ENCODE measurements around the gene GTPBP3. TPM values are rescaled to one million over a fixed set of nuclear protein-coding genes. Genes with fewer than 3 reads are reported as not detected.

GTPBP3 gene
- total and polyA plus RNA-seq, 2 of the 13 experiments (the other 11 are each of a cell fraction or from before 2014, with no cell fraction given): 17.5 to 30.0 TPM

DNA sequence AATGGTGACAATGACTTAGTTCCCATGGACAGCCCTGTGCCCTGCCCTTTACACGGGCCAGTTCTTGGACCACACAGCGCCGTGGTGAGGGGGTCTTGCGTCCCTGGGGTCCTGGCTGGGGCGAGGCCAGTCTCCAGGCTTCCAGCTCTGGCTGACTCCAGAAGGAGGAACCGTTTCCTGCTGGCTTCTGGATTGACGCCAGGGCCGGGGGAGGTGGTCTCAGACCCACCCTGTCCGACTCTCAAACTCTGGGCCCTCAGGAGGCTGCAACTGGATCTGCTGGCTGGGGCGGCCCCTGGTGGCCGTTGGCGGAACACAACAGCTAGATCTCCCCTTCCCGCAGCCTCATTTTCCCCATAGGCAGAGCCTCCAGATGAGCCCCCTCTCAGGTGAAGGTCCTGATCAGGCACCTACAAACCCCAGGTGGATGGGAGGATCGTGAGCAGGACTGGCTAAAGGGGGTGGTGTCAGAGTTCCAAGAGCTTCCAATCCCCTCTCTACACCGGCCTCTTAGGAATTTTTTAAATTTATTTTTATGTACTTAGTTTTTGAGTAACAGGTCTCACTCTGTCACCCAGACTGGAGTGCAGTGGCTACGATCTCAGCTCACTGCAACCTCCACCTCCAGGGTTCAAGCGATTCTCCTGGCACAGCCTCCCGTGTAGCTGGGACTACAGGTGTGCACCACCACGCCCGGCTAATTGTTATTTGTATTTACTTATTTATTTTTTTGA is 48.7 kb downstream of the GTPBP3 start (continued):
- TF ChIP-seq, protein P1, sequence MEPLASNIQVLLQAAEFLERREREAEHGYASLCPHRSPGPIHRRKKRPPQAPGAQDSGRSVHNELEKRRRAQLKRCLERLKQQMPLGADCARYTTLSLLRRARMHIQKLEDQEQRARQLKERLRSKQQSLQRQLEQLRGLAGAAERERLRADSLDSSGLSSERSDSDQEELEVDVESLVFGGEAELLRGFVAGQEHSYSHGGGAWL (CRISPR knock-in tag; IDR thresholded peaks at IDR 0.05): no peak
- TF ChIP-seq, protein P2, sequence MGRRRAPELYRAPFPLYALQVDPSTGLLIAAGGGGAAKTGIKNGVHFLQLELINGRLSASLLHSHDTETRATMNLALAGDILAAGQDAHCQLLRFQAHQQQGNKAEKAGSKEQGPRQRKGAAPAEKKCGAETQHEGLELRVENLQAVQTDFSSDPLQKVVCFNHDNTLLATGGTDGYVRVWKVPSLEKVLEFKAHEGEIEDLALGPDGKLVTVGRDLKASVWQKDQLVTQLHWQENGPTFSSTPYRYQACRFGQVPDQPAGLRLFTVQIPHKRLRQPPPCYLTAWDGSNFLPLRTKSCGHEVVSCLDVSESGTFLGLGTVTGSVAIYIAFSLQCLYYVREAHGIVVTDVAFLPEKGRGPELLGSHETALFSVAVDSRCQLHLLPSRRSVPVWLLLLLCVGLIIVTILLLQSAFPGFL (CRISPR knock-in tag; IDR thresholded peaks at IDR 0.05): 0 out of 2 replicates have a peak, but pooled peaks have one; percentile 42
- TF ChIP-seq ZNF263 (CRISPR knock-in tag; IDR thresholded peaks at IDR 0.05): no peak
- TF ChIP-seq MAF1 (CRISPR knock-in tag; IDR thresholded peaks at IDR 0.05; ENCODE audit: borderline replicate concordance): no peak
- no peak for TF ChIP-seq ATRX (CRISPR knock-in tag; IDR thresholded peaks at IDR 0.05; ENCODE audit: borderline replicate concordance)
- TF ChIP-seq ZNF883 (CRISPR knock-in tag; IDR thresholded peaks at IDR 0.05; ENCODE audit: not compliant biosample characterization): no peak
- TF ChIP-seq SETDB1 (CRISPR knock-in tag; IDR thresholded peaks at IDR 0.05; ENCODE audit: borderline replicate concordance): no peak
- TF ChIP-seq SAFB2 (CRISPR knock-in tag; IDR thresholded peaks at IDR 0.05; ENCODE audit: borderline replicate concordance, low read depth): no peak
- TF ChIP-seq HDAC2 (CRISPR knock-in tag; IDR thresholded peaks at IDR 0.05): no peak
- TF ChIP-seq ZSCAN21 (CRISPR knock-in tag; IDR thresholded peaks at IDR 0.05; ENCODE audit: borderline replicate concordance): 0 out of 2 replicates have a peak, but pooled peaks have one; percentile 22
- TF ChIP-seq, protein P3, sequence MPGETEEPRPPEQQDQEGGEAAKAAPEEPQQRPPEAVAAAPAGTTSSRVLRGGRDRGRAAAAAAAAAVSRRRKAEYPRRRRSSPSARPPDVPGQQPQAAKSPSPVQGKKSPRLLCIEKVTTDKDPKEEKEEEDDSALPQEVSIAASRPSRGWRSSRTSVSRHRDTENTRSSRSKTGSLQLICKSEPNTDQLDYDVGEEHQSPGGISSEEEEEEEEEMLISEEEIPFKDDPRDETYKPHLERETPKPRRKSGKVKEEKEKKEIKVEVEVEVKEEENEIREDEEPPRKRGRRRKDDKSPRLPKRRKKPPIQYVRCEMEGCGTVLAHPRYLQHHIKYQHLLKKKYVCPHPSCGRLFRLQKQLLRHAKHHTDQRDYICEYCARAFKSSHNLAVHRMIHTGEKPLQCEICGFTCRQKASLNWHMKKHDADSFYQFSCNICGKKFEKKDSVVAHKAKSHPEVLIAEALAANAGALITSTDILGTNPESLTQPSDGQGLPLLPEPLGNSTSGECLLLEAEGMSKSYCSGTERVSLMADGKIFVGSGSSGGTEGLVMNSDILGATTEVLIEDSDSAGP (CRISPR knock-in tag; IDR thresholded peaks at IDR 0.05; ENCODE audit: borderline replicate concordance): peak; percentile 41; the same call in 1 of the 2 replicates
- peak; percentile 46; the same call in 1 of the 2 replicates for TF ChIP-seq SMC3 (IDR thresholded peaks at IDR 0.05; ENCODE audit: low read length)
- TF ChIP-seq, protein P4, sequence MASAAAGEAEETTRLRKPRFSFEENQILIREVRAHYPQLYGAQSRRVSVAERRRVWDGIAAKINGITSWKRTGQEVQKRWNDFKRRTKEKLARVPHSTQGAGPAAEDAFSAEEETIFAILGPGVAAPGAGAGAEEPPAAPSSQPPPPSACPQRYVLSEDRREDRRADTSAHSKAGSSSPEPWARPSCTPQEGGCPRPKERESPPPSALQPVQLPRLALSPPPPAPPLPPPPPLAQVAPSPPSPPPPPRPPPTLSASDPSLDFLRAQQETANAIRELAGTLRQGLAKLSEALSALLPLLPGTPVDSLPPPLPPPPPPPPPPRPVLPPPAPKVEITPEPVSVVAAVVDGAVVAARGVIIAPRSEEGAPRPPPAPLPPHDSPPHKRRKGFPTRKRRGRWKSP (CRISPR knock-in tag; IDR thresholded peaks at IDR 0.05): no peak
- TF ChIP-seq ZNF598 (CRISPR knock-in tag; IDR thresholded peaks at IDR 0.05; ENCODE audit: borderline replicate concordance): no peak
- TF ChIP-seq ZNF530 (CRISPR knock-in tag; IDR thresholded peaks at IDR 0.05; ENCODE audit: low read depth): no peak
- TF ChIP-seq, protein P5, sequence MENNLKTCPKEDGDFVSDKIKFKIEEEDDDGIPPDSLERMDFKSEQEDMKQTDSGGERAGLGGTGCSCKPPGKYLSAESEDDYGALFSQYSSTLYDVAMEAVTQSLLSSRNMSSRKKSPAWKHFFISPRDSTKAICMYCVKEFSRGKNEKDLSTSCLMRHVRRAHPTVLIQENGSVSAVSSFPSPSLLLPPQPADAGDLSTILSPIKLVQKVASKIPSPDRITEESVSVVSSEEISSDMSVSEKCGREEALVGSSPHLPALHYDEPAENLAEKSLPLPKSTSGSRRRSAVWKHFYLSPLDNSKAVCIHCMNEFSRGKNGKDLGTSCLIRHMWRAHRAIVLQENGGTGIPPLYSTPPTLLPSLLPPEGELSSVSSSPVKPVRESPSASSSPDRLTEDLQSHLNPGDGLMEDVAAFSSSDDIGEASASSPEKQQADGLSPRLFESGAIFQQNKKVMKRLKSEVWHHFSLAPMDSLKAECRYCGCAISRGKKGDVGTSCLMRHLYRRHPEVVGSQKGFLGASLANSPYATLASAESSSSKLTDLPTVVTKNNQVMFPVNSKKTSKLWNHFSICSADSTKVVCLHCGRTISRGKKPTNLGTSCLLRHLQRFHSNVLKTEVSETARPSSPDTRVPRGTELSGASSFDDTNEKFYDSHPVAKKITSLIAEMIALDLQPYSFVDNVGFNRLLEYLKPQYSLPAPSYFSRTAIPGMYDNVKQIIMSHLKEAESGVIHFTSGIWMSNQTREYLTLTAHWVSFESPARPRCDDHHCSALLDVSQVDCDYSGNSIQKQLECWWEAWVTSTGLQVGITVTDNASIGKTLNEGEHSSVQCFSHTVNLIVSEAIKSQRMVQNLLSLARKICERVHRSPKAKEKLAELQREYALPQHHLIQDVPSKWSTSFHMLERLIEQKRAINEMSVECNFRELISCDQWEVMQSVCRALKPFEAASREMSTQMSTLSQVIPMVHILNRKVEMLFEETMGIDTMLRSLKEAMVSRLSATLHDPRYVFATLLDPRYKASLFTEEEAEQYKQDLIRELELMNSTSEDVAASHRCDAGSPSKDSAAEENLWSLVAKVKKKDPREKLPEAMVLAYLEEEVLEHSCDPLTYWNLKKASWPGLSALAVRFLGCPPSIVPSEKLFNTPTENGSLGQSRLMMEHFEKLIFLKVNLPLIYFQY (CRISPR knock-in tag; IDR thresholded peaks at IDR 0.05; ENCODE audit: borderline replicate concordance): no peak
- no peak for TF ChIP-seq ARID2 (CRISPR knock-in tag; IDR thresholded peaks at IDR 0.05; ENCODE audit: borderline replicate concordance)
- TF ChIP-seq, protein P6, sequence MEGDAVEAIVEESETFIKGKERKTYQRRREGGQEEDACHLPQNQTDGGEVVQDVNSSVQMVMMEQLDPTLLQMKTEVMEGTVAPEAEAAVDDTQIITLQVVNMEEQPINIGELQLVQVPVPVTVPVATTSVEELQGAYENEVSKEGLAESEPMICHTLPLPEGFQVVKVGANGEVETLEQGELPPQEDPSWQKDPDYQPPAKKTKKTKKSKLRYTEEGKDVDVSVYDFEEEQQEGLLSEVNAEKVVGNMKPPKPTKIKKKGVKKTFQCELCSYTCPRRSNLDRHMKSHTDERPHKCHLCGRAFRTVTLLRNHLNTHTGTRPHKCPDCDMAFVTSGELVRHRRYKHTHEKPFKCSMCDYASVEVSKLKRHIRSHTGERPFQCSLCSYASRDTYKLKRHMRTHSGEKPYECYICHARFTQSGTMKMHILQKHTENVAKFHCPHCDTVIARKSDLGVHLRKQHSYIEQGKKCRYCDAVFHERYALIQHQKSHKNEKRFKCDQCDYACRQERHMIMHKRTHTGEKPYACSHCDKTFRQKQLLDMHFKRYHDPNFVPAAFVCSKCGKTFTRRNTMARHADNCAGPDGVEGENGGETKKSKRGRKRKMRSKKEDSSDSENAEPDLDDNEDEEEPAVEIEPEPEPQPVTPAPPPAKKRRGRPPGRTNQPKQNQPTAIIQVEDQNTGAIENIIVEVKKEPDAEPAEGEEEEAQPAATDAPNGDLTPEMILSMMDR (CRISPR knock-in tag; IDR thresholded peaks at IDR 0.05): peak; percentile 90
